Bone marrow (tissue), 2 donors: ENCODE results near the gene TEX10.
"Not testable (repeated sequence)": the region's sequence is repeated elsewhere in the genome, so short reads cannot be mapped to it uniquely, and the experiment has no call there.

Source experiments
- DNase-seq, 2 donors: peaks; one replicate each; lab custom pipeline; 2025; lab: John Stamatoyannopoulos, UW

The TEX10 gene

DNA sequence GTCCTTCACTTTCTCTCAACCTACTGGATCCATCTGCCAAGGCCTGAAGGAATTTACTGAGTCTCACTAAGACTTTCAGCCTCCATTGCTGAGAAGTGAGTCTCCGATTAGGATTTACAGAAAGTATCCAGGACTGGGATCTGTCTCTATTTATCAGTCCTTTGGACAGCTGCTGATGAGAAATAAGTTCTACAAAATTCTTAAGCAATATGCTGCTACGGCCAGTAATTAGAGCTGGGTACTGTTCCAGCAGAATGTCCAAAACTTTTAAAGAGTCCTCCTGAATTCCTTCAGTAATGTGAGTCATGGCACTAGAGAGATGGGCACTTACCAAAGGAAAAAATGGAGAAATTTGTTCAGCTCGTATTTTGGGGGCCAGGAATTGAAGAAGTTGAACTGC is 5.9 kb downstream of the TEX10 start:
- DNase-seq = no peak

GRCh38 chr9:100341889-100342288 is 10.9 kb downstream of the TEX10 start:
- no peak for DNase-seq

- DNase-seq = no peak
These were observed 12.5 kb downstream of the TEX10 start for GRCh38 chr9:100340224-100340623.

- not testable (repeated sequence) for DNase-seq
These were observed 14.0 kb downstream of the TEX10 start for GRCh38 chr9:100338736-100339135.

- DNase-seq = peak in 1 of 2 donors; percentile 30
These were observed 28.0 kb downstream of the TEX10 start for GRCh38 chr9:100324594-100325200.

GRCh38 chr9:100322954-100323536 is 29.7 kb downstream of the TEX10 start:
- no peak for DNase-seq

DNA sequence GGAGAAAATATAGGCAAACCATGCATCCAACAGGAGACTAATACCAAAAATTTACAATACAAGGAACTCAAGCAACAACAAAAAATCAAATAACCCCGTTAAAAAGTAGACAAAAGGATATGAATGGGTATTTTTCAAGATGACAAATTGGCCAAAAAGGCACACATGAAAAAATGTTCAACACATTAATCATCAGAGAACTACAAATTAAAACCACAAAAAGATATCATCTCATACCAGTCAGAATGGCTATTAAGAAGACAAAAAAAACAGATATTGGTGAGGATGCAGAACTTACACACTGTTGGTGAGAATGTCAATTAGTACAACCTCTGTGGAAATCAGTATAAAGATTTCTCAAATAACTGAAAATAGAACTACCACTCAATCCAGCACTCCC is 35.0 kb downstream of the TEX10 start:
- DNase-seq = no peak

- no peak for DNase-seq
These were observed 37.2 kb downstream of the TEX10 start for GRCh38 chr9:100315561-100315960.

DNA sequence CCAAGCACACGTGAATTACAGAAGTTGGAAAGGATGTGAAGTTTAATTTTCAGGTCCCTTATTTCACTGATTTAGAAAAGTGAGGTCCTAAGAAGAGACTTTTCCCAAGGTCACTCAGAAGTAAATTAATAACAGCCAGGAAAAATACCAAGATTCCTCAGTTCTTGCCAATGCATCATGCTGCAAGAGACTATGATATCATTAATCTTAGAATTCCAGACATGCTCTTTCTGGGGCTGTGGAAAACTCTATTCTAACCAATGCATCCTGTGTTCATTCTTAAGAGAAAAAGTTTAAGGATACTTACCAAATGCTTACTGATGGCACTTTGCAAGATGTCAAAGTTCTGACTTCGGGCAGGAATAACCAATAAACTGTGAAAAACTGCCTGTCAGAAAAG is 42.8 kb downstream of the TEX10 start:
- DNase-seq = no peak

GRCh38 chr9:100308965-100309564 is 43.7 kb downstream of the TEX10 start:
- no peak for DNase-seq

- no peak for DNase-seq
These were observed 45.7 kb downstream of the TEX10 start for GRCh38 chr9:100307080-100307479.

DNA sequence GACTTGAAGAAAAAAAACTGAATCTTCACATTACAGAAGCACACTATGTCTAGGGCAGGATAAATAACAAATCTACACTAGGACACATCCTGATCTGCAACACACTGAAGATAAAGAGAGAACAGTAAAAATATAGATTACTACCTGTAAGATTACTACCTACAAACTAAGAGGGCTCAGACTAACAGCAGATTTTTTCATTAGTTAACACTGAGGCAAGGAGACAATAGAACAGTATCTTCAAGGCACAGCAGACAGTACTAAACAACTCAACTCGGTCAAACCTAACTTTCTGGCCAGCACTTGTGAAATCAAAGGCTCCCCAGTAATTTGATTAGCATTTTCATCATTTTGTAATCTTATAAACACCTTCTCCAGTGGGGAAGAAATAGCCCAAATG is 46.5 kb downstream of the TEX10 start:
- no peak for DNase-seq

GRCh38 chr9:100303747-100304146 is 49.0 kb downstream of the TEX10 start:
- no peak for DNase-seq

DNA sequence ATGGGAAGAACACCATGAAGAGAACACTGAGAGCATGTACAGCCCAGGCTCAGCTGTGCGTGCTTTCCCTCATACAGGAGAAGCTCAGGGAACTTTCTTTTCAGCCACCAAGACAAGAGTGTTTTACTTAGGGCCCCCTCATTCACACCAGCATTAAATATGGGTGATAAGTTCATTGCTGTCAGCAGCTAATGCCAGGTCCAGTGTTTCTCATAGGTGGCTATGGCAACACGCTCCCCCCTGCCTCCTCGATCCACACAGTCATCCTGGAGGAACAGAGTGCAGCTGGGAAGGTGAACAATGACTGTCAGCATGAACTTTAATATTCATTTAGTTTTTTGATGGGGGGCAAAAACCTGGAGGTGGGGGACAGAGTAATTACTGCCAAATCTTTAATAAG is 54.4 kb downstream of the TEX10 start:
- DNase-seq = no peak

DNA sequence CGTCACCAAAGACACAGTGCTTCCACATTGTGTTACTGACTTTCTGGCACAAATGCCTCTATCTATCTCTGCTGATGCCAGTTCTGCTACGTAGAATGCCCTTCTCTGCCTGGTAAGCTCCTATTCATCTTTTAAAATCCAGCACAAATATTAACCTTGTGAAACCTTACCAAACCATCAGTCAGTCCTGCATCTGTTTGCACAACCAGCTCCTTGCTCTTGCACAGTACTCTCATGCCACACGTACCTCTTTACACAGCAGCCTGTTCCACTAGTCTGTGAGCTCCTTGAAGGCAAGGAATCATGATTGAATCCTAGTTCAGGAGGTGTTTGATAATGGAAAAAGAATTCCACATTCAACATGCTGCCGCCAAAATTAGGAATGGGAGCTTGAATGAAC is 56.3 kb downstream of the TEX10 start:
- DNase-seq = no peak

- DNase-seq = no peak
These were observed 57.5 kb downstream of the TEX10 start for GRCh38 chr9:100295240-100295639.

DNA sequence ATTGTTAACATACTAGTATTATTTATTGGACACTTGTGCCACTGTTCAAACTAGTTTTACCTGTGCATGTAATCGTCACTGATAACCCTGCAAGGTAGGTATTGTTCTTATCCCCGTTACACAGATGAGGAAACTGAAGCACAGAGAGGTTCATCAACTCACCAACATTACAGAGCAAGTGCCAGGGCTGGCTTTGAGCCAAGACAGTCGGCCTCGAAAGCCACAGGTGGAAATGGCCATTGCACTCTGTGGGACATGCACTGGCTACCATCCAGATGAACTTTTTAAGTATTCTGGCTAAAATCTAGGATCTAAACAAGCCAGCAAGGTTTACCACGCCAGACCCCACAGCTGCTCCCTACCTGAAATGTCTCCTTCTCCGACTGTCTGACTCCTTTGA is 57.9 kb downstream of the TEX10 start:
- no peak for DNase-seq

- DNase-seq = no peak
These were observed 58.4 kb downstream of the TEX10 start for GRCh38 chr9:100294341-100294740.

DNA sequence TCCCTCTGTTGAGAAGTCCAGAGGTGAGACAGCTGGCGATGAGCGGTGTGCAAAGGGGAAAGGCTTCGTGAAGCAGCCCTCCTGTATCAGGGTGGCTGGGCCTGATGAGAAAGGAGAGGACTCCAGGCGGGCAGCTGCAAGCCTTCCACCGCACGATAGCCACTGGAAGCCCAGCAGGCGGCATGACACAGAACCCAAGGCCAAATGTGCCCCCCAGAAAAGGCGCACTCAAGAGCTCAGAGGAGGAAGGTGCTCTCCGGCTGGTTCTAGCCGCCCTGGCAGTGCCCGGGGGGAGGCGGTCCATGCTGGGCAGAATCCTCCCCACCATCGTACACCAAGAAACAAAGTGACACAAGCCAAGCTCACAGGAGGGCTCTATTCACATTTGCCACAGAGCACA is 60.3 kb downstream of the TEX10 start:
- no peak for DNase-seq

- DNase-seq = no peak
These were observed 62.0 kb downstream of the TEX10 start for GRCh38 chr9:100290714-100291113.

DNA sequence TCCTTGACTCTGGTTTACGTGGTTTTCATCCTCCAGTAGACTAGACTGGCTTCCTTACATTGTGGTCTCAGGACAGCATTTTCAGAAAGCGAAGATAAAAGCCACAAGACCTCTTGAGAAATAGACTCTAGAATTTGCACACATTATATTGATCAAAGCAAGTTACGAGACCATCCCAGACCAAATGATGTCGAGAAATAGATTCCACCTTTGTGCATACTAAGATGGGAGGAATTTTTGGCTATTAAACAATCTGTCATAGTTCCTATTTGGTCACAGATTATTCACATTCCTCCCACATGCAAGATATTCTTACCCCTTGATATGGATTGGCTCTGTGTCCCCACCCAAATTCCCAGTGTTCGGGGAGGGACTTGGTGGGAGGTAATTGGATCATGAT is 65.6 kb downstream of the TEX10 start:
- DNase-seq = no peak

DNA sequence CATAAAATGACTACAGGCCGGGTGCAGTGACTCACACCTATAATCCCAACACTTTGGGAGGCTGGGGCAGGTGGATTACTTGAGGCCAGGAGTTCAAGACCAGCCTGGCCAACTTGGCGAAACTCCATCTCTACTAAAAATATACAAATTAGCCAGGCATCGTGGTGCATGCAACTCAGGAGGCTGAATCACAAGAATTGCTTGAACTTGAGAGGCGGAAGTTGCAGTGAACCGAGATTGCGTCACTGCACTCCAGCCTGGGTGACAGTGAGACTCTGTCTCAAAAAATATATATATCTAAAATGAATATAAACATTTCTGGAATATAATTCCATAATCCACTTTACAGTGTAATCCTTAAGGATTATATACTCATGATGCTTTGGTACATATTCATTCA is 66.5 kb downstream of the TEX10 start:
- DNase-seq = no peak

DNA sequence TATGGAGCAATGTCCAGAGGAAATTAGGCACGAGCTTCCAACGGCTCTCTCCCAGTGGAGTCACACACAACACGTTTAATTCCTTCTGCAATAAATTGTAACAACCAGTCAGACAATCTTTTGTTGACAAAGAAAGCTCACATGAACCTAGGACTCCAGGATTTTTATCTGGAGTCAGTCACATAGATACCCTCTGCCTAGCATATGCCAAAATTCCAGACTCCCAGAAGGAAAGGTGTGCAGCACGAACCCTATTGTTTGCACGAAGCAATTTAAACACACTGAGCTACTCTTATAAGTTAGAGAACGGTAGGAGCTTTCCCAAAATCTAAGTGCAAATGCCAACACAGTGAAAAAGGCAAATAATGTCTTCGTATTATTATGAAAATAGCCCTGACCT is 67.1 kb downstream of the TEX10 start:
- DNase-seq = no peak

DNA sequence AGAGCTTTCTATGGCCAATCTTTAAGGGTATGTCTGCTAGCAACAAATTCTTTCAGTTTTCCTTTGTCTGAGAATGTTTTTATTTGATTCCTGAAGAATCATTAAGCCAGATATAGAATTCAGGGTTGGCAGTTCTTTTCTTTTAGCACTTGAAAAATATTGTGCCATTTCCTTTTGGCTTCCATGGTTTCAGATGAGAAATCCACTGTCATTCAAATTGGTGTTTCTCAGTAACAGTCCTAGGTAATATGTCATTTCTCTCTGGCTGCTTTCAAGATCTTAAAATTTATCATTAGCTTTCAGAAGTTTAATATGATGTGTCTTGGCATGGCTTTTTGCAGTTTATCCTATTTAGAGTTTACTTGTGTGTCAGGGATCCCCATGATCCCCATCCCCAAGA is 67.7 kb downstream of the TEX10 start:
- DNase-seq = no peak
